Ammon's horn (tissue), 1 donor: ENCODE measurements around the gene EFCAB12.

Experiments used
- DNase-seq: peaks from one replicate; pipeline ENCODE4 v3.0.0-alpha.2; 2016; ENCODE audit warnings: low spot score

The EFCAB12 gene

GRCh38 chr3:129445471-129445870, 17.0 kb upstream of the EFCAB12 start:
- DNase-seq = no peak

DNA sequence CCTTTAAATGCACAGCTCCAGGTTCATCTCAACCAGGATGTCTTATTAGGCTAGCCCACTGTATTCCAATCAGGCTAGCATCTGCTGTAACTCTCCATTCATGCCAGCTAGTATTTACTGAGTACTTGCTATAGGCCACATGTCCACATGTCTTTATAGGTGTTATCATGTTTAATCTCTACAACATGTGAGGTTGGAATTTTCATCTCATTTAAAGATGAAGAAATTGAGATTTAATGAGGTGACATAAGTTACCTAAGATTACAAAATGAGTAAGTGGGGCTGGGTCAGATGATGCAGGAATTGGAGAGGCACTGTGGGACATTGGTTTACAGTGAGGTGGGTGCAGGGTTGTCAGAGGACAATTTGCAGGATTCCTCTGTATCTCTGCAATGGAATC, 14.5 kb upstream of the EFCAB12 start:
- no peak for DNase-seq

- no peak for DNase-seq
These were observed 14.1 kb upstream of the EFCAB12 start for GRCh38 chr3:129442486-129442885.

GRCh38 chr3:129441782-129442181, 13.3 kb upstream of the EFCAB12 start:
- peak; percentile 82 for DNase-seq

- no peak for DNase-seq
These were observed 12.8 kb upstream of the EFCAB12 start for GRCh38 chr3:129441215-129441614.

GRCh38 chr3:129440618-129441190, 12.3 kb upstream of the EFCAB12 start:
- DNase-seq = no peak

GRCh38 chr3:129439817-129440617, 11.6 kb upstream of the EFCAB12 start, which contains the start of the genes IFT122 and MBD4:
Gene IFT122 (plus strand): TSS chr3:129440224. CDS start chr3:129440331, 107 bp downstream.
Gene MBD4 (minus strand): TSS chr3:129439948. CDS start chr3:129439833, 115 bp downstream.
- peak; percentile 99 for DNase-seq

DNA sequence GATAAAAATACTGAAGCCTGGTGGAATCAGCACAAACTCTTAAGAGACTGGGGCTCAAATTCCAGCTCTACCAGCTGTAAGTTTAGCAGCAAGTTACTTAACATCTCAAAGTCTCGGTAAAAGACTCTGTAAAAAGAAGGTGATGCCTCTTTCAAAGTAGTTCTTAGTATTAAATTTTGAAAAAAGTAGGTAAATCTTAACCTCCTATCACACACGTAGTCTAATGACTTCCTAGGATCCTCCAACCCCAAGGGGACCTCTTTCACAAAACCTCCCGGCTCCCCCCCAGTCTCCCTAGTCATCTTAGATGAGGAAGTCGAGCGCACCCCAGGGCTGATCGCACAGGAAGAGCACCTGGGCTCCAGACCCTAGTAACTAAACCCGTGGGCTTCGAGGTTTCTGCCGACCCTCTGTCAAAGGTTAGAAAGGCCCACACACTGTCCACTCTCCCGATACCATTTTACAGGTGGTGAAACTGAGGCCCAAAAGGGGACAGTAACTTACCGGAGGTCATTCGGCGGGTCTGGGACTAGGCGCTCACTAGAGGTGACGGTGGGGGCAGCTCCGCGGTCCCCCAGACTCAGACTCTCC, 10.9 kb upstream of the EFCAB12 start:
- DNase-seq = peak; percentile 32

- no peak for DNase-seq
These were observed 6.9 kb upstream of the EFCAB12 start for GRCh38 chr3:129435367-129435766.

DNA sequence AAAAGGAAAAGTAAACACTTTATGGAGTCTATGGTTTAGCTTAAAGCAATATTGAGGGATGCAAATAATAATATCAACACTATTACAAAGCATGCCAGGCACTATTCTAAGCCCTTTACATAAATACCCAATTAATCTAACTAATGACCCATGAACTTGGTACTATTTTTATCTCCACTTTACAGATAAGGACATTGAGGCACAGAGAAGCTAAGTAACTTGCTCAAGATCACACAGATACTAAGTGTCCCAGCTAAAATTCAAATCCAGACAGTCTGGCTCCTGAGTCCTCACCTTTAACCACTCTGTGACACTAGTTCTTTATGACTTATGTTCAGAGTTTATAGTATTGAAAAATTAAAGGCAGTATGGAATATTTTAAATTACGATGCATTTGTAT, 5.7 kb upstream of the EFCAB12 start:
- no peak for DNase-seq

DNA sequence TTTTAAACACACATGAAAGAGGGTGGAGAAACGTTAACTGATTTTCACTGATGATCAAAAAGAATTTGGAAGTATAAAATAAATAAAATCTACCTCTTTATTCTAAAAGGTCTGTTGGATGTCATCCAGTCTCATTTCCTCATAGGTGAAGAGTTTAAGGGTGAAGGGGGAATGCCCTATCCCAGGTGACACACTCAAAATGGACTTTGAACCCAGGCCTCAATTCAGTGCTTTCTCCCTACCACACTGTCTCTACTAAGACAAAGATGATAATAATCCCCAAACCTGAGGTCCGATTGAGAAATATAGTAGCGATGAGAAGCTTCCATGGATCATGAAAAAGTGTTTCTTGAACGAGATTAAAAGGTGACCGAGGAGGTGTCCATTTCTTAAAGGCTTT, 5.1 kb upstream of the EFCAB12 start:
- DNase-seq = no peak

DNA sequence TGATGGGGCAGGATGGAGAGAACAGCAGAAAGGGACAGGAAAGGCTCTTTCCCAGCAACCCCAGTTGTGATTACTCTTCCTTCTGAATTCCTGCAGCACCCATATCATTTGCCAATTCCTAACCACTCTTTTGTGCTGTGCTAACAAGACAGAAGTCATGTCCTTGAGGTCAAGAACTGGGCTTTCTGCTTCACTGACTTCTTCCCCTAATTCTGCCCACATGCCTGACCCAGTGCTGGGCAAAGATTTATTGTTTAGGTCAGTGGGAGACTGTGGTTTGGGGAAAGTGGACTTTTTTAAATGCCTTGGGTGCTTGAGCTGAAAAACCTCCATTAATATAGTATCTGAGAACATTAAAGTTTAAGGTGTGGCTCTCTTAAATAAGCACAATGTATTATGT, 4.2 kb upstream of the EFCAB12 start:
- no peak for DNase-seq

DNA sequence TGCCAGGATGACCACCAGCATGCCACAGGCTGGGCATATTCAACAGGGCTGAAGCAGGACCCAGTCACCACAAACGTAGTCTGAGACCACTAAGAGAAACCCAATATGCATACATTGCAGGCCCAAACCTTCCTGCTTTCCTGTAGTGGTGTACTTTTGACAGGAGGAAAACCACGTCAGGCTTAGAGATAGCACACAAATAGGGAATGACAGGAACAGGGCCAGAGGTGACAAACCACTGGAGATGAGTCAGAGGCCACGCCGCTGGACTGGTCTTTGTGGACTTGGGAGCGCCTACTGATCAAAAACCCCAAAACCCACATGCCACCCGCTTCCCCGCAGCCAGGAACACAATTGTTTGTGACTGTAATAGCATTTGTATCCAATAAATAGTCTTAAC, 3.6 kb upstream of the EFCAB12 start:
- no peak for DNase-seq

- no peak for DNase-seq
These were observed 1.2 kb upstream of the EFCAB12 start for GRCh38 chr3:129429602-129430001.

DNA sequence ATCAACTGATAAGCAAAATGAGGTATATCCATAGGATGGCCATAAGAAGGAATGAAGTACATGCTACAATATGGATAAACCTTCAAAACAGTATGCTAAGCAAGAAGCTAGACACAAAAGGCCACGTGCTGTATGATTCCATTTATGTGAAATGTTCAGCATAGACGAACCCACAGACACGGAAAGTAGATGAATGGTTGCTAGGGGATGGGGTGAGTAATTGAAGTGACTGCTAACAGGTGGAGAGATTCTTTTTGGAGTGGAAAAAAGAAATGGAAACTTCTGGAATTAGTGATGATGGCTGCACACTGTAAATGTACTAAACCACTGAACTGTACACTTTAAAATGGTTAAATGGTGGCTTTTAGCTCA, 630 bp upstream of the EFCAB12 start:
- no peak for DNase-seq

- no peak for DNase-seq
These were observed 445 bp downstream of the EFCAB12 start for GRCh38 chr3:129428007-129428375.

DNA sequence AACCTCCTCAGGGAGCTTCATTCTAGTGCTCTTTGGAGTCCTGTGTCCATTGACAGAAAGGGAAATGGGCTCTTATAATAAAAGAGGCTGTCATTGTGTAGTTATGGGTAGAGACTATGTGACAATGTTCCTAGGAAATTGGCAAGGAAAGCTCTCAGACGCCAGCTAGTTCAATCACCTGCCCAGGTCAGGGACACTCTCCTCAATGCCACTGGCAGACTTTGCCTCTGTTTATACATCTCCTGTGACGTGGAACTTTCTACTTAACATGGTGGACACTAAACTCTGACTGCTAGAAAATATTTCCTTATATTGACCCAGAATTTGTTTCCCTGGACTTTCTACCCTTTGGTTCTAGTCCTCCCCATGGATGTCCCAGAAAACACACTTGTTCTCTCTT, 2.8 kb downstream of the EFCAB12 start:
- no peak for DNase-seq

- no peak for DNase-seq
These were observed 3.2 kb downstream of the EFCAB12 start for GRCh38 chr3:129425213-129425612.

DNA sequence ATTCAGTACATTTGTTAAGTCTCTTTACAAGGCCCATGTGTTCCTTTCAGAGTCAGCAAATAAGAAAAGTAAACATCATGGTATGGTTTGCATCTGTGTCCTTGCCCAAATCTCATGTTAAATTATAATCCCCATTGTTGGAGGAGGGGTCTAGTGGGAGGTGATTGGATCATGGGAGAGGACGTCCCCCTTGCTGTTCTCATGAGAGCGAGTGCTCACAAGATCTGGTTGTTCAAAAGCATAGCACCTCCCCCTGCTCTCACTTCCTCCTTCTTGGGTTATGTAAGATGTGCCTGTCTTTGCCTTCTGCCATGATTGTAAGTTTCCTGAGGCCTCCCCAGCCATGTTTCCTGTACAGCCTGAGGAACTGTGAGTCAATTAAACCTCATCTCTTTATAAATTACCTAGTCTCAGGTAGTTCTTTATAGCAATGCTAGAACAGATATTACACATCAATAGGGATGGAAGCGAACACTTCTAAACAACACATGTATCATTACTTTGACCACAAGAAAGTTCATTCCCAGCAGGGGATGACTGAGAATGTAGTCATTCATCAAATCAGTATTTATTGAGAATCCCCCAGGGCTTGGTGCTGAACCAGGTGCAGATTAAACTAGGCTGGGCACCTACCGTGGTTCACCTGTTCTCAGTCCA, 4.1 kb downstream of the EFCAB12 start:
- DNase-seq = no peak

DNA sequence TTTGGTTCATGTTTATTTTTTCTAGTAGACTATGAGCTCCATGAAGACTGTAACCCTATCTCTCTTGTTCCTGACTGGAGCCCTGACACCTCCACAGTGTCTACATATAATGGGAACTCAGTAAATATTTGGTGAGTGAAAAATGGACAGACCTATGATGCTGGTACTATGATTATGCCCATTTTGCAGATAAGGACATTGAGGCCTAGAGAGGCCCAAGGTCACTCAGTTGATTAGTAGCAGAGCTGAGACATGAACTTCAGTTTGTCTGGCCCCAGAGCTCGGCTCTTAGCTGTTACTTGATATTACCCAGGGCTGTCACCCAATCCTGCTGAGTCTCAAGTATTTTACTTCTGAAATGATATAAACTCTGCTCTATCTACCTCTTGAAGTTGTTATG, 5.5 kb downstream of the EFCAB12 start:
- DNase-seq = no peak

DNA sequence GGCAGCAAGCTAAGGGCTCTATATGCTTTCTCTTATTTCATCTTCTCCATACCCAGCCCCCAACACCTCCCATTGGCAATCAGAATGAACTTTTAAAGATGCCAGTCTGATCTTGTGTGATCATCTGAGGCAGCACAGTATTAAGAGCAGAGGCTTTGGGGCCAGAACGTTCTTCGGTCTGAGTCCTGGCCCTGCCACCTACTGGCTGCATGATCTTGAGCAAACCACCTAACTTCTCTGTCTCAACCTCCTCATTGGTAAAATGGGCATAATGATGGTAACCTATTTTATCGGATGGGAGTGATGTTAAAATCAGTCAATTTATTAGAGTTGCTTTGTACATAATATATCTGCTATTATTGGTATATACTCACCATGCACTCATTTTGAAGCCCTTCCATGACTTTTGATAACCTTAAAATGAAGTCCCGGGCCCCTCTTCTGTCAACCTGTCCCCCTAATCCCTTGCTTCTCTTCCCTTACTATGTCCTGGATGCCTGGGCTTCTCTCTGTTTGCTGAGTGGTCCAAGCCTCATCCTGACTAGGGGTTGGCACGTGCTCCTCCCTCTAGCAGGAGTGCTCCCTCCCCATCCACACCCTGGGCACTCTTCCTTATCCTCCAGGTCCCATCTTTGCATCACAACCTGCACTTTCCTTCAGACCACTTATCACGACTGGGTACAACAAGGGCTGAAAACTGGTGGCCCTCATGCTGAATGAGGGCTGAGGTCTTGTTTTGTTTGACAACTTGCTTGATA, 6.3 kb downstream of the EFCAB12 start:
- DNase-seq = no peak

- DNase-seq = no peak
These were observed 7.1 kb downstream of the EFCAB12 start for GRCh38 chr3:129421236-129421883.
